Ovary (tissue), 3 donors: ENCODE measurements around the gene EYA3.

Experiments
- EP300 ChIP-seq: sonication (generic); formaldehyde crosslinking; IDR thresholded peaks from one replicate; pipeline ENCODE4 v1.6.1; 2017; ENCODE audit warnings: antibody characterized with exemption
- POLR2A ChIP-seq: fragments of 450-650 bp; IDR thresholded peaks from one replicate; pipeline ENCODE4 v1.6.1; 2017; ENCODE audit warnings: antibody characterized with exemption, mild to moderate bottlenecking, moderate library complexity
- TF ChIP-seq, protein P1 (sequence below), 3 donors: fragments of 450-650 bp in 2 of 3; fragments of 200-600 bp in 1 of 3; IDR thresholded peaks; one replicate each; pipeline versions ENCODE4 v1.5.1 to v1.8.0; 2016 to 2022; ENCODE audit warnings: antibody characterized with exemption in 3 of 3, mild to moderate bottlenecking in 1 of 3
- donor health status: DM: no; HTN: no; CAD: no.

DNA sequence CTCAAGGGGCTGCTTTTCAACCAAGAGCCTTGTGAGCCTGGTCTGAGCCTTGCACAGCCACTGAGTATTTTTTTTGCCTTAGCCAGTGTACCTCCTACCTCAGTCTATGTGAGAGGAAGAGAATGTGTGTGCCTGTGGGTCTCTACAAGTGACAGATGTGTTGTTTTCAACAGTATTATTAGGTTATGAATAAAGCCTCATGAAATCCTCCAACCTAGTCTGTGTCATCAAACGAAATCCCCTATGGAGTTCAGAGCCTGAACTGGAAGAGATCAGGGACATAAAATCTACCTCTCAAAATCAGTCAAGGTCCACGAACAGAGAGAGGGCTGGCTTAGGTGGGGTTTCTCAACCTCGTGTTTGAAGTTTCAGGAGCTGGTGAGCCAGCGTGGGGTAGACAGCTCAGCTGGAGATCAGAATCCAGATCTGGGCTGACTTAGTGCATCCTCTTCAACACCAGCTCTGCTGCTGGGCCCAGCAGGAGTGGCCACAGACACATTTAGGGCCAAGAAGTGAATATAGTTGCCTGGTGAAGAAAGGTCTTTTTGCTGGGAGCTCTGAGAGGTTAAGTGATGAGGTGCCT is 120.4 kb downstream of the EYA3 start:
- TF ChIP-seq EP300 (no peak), POLR2A (no peak)
- TF ChIP-seq, protein P1, sequence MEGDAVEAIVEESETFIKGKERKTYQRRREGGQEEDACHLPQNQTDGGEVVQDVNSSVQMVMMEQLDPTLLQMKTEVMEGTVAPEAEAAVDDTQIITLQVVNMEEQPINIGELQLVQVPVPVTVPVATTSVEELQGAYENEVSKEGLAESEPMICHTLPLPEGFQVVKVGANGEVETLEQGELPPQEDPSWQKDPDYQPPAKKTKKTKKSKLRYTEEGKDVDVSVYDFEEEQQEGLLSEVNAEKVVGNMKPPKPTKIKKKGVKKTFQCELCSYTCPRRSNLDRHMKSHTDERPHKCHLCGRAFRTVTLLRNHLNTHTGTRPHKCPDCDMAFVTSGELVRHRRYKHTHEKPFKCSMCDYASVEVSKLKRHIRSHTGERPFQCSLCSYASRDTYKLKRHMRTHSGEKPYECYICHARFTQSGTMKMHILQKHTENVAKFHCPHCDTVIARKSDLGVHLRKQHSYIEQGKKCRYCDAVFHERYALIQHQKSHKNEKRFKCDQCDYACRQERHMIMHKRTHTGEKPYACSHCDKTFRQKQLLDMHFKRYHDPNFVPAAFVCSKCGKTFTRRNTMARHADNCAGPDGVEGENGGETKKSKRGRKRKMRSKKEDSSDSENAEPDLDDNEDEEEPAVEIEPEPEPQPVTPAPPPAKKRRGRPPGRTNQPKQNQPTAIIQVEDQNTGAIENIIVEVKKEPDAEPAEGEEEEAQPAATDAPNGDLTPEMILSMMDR (IDR thresholded peaks at IDR 0.05) = no peak
